ENCODE results near the gene CASZ1.

CASZ1 gene

GRCh38 chr1:10720635-10721034, 75.8 kb downstream of the CASZ1 start:
- peaks cover 83% of the 10 kb centered on the region for H3K27me3 Mint-ChIP-seq (ENCODE audit: low read depth, poor library complexity)
- no peak overlapping the region for H3K27ac Mint-ChIP-seq
- no peak for DNase-seq
- no peak overlapping the region for H3K4me3 Mint-ChIP-seq
- no peak for TF ChIP-seq CTCF (IDR thresholded peaks at IDR 0.05)
- no peaks in the 10 kb centered on the region for H3K36me3 Mint-ChIP-seq (ENCODE audit: low read depth)
- H3K9me3 Mint-ChIP-seq, result no peaks in the 10 kb centered on the region
- peaks cover 58% of the 10 kb centered on the region for H3K4me1 Mint-ChIP-seq

GRCh38 chr1:10718083-10718415, 78.4 kb downstream of the CASZ1 start:
- no peak overlapping the region for H3K4me3 Mint-ChIP-seq
- DNase-seq, result no peak

GRCh38 chr1:10717296-10718082, 79.0 kb downstream of the CASZ1 start:
- H3K27ac Mint-ChIP-seq, result no peak overlapping the region
- no peak overlapping the region for H3K4me3 Mint-ChIP-seq
- no peaks in the 10 kb centered on the region for H3K36me3 Mint-ChIP-seq (ENCODE audit: low read depth)
- TF ChIP-seq CTCF (IDR thresholded peaks at IDR 0.05), result no peak
- no peaks in the 10 kb centered on the region for H3K9me3 Mint-ChIP-seq
- H3K4me1 Mint-ChIP-seq, result peaks cover 48% of the 10 kb centered on the region
- DNase-seq, result no peak
- peaks cover 82% of the 10 kb centered on the region for H3K27me3 Mint-ChIP-seq (ENCODE audit: low read depth, poor library complexity)

More at GRCh38 chr1:10718083-10718415, 78.4 kb downstream of the CASZ1 start:
- no peak for TF ChIP-seq CTCF (IDR thresholded peaks at IDR 0.05)
- Mint-ChIP-seq H3K9me3 (no peaks in the 10 kb centered on the region), H3K27me3 (ENCODE audit: low read depth, poor library complexity) (peaks cover 79% of the 10 kb centered on the region), H3K4me1 (peaks cover 48% of the 10 kb centered on the region), H3K27ac (no peak overlapping the region), H3K36me3 (ENCODE audit: low read depth) (no peaks in the 10 kb centered on the region)

GRCh38 chr1:10716840-10717239, 79.6 kb downstream of the CASZ1 start:
- Mint-ChIP-seq H3K9me3 (no peaks in the 10 kb centered on the region), H3K27me3 (ENCODE audit: low read depth, poor library complexity) (peaks cover 80% of the 10 kb centered on the region), H3K36me3 (ENCODE audit: low read depth) (no peaks in the 10 kb centered on the region), H3K27ac (no peak overlapping the region), H3K4me3 (no peak overlapping the region), H3K4me1 (peaks cover 42% of the 10 kb centered on the region)
- no peak for TF ChIP-seq CTCF (IDR thresholded peaks at IDR 0.05)
- no peak for DNase-seq

- TF ChIP-seq CTCF (IDR thresholded peaks at IDR 0.05), result no peak
- Mint-ChIP-seq H3K4me1 (peaks cover 32% of the 10 kb centered on the region), H3K36me3 (ENCODE audit: low read depth) (no peaks in the 10 kb centered on the region), H3K27ac (peak overlapping the region; percentile 80), H3K4me3 (no peak overlapping the region), H3K9me3 (no peaks in the 10 kb centered on the region), H3K27me3 (ENCODE audit: low read depth, poor library complexity) (peaks cover 82% of the 10 kb centered on the region)
- DNase-seq, result no peak
Measured at GRCh38 chr1:10714337-10715114, 81.9 kb downstream of the CASZ1 start.

Data from nephron progenitor cell (in vitro differentiated cells).